VCaP (cell line): ENCODE data around the gene LAP3.

ENCODE experiments used
- H3K27ac ChIP-seq: fragments of 450-650 bp; 2 replicates; pipeline ENCODE4 v1.5.1; 2017
- TF ChIP-seq, protein P1 (sequence below): fragments of 450-650 bp; conservative IDR thresholded peaks from 2 replicates; pipeline ENCODE4 v1.5.1; 2017; ENCODE audit warnings: mild to moderate bottlenecking, moderate library complexity

LAP3 gene

GRCh38 chr4:17624821-17625220 is 47.8 kb downstream of the LAP3 start:
- TF ChIP-seq, protein P1, sequence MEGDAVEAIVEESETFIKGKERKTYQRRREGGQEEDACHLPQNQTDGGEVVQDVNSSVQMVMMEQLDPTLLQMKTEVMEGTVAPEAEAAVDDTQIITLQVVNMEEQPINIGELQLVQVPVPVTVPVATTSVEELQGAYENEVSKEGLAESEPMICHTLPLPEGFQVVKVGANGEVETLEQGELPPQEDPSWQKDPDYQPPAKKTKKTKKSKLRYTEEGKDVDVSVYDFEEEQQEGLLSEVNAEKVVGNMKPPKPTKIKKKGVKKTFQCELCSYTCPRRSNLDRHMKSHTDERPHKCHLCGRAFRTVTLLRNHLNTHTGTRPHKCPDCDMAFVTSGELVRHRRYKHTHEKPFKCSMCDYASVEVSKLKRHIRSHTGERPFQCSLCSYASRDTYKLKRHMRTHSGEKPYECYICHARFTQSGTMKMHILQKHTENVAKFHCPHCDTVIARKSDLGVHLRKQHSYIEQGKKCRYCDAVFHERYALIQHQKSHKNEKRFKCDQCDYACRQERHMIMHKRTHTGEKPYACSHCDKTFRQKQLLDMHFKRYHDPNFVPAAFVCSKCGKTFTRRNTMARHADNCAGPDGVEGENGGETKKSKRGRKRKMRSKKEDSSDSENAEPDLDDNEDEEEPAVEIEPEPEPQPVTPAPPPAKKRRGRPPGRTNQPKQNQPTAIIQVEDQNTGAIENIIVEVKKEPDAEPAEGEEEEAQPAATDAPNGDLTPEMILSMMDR = no peak
- no peak overlapping the region for H3K27ac ChIP-seq

DNA sequence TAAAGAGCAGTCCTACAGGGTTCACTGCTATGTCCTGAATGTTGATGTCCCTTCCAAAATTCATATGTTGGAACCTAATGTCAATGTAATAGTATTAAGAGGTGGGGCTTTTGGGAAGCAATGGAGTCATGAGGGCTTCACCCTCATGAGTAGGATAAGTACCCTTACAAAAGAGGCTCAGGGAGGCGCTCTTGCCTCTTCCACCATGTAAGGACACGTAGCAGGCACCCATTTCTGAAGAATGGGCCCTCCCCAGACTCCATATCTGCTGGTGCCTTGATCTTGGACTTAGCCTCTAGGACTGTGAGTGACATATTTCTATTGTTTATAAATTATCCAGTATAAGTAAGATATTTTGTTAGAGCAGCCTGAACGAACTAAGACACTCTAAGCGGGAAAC is 53.2 kb downstream of the LAP3 start:
- H3K27ac ChIP-seq = no peak overlapping the region
- TF ChIP-seq, protein P1 = no peak

DNA sequence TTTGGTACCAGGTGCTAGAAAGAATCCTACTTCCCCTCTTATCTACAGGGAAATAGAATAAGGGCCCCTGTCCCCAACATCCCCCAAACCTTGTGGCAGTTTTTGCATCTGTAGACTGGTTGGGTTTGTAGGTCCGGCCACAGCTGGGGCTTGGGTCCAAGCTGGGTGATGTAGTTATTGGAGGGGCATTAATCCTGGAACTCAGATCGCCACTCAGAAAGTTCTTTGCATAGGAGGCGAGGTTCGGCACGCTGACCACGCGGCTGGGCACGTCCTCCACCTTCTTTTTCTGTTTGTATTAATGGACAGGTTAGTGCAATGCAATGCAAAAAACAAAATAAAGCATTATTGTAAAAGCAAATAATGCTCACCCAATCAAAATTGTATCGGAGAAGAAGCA is 56.6 kb downstream of the LAP3 start:
- H3K27ac ChIP-seq = no peak overlapping the region
- TF ChIP-seq, protein P1 = no peak

GRCh38 chr4:17635056-17635455 is 58.1 kb downstream of the LAP3 start:
- H3K27ac ChIP-seq = no peak overlapping the region
- TF ChIP-seq, protein P1 = no peak

DNA sequence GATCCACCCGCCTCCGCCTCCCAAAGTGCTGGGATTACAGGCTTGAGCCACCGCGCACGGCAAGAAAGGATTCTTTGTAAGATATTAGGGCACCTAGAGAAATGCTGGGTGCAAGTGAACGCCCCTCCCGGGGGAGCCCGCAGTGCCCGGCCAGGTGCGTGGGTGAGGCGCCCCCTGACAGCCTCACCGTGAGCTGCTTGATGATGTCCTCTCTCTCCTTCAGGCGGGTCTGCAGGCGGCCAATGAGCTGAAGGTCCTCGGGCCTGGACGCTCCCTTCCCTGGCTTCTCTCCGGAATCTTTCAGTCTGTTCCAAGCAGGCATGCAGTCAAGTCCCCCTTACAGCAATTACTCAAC is 59.3 kb downstream of the LAP3 start:
- TF ChIP-seq, protein P1 = no peak
- H3K27ac ChIP-seq = no peak overlapping the region

DNA sequence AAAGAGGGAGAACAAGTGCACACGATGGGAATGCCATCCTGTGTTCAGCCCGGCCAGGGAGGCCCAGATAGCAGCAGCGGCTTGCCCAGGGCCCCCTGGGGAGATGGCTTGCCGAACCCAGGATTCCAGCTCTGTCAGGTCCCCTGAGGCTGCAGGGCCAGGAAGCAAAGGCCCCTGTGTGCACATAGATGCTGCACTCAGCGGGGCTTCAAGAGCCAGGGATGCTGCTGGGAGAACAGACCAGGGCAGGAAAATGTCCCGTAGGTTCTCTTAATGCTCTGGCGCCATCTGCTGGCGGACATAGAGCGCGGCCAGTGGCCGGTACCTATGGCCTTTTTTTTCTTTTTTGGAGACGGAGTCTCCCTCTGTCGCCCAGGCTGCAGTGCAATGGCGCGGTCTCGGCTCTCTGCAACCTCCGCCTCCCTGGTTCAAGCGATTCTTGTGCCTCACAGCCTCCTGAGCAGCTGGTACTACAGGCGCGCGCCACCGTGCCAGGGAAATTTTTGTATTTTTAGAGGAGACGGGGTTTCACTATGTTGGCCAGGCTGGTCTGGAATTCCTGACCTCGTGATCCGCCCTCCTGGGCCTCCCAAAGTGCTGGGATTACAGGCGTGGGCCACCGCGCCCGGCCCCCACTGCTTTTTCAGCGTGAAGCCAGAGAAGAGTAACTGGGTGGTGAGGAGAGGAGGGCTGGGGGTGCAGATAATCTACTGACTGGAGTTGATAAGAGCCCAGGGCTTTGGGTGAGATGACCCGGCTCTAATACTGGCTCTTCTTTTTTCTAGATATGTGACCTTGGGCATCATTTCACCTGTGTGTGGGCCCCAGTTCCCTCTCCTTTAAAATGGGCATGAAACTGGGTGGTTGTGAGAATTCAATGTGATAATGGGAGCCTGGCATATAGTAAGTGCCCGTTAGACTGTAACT is 60.0 kb downstream of the LAP3 start:
- TF ChIP-seq, protein P1 = peak; percentile 93
- no peak overlapping the region for H3K27ac ChIP-seq

- no peak overlapping the region for H3K27ac ChIP-seq
- TF ChIP-seq, protein P1 = no peak
Observed at GRCh38 chr4:17639136-17639535, 62.1 kb downstream of the LAP3 start.
